Measurements from ENCODE around the gene KRT10. TPM values are rescaled to one million over a fixed set of nuclear protein-coding genes. Genes with fewer than 3 reads are reported as not detected.

KRT10 gene
- total RNA-seq, 2 experiments from 2014 or later, result 10.7 to 39.7 TPM

DNA sequence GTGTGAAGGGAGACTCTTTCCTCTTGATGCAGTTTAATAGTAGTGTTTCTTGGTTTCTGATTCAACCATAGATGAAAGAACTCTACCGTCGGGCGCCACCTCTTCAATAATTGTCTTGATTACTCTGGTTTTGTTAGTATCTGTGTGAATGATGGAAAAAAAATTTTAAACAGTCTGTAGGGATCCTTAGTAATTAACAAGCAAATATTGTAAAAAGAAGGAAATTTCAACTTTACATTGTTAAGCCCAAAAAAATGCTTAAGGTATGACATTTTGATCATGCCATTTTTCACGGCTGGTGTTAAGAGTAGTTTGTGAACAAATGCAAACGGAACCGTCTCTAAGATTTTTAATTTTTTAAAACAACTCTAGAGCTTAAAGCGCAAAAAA, 4.1 kb downstream of the KRT10 start:
- H3K79me2 ChIP-seq (ENCODE audit: insufficient read depth, low read depth, low read length), result peaks cover 9% of the 10 kb centered on the region; the same call in 1 of the 2 replicates
- peaks cover 8% of the 10 kb centered on the region for H3K4me1 ChIP-seq (ENCODE audit: insufficient read depth, low read length, poor library complexity, severe bottlenecking)
- POLR2A ChIA-PET, result interaction anchor here (0.9 to 1.7 kb wide), 2 partner anchors 15 to 870 kb away, joined by 3 to 7 read pairs; no protein-coding TSS in a partner anchor
- TF ChIP-seq EZH2phosphoT487 (IDR thresholded peaks at IDR 0.05; ENCODE audit: borderline replicate concordance, low read depth, low read length), result no peak
- TF ChIP-seq, protein P1, sequence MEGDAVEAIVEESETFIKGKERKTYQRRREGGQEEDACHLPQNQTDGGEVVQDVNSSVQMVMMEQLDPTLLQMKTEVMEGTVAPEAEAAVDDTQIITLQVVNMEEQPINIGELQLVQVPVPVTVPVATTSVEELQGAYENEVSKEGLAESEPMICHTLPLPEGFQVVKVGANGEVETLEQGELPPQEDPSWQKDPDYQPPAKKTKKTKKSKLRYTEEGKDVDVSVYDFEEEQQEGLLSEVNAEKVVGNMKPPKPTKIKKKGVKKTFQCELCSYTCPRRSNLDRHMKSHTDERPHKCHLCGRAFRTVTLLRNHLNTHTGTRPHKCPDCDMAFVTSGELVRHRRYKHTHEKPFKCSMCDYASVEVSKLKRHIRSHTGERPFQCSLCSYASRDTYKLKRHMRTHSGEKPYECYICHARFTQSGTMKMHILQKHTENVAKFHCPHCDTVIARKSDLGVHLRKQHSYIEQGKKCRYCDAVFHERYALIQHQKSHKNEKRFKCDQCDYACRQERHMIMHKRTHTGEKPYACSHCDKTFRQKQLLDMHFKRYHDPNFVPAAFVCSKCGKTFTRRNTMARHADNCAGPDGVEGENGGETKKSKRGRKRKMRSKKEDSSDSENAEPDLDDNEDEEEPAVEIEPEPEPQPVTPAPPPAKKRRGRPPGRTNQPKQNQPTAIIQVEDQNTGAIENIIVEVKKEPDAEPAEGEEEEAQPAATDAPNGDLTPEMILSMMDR (conservative IDR thresholded peaks at IDR 0.05; ENCODE audit: low read length), result no peak
- no peaks in the 10 kb centered on the region for H3K9me3 ChIP-seq (ENCODE audit: low read length)
- peak overlapping the region; percentile 78 for H3K4me3 ChIP-seq (ENCODE audit: low read depth, low read length, poor library complexity, severe bottlenecking)
- DNase-seq (ENCODE audit: low spot score), result no peak
- TSS peak; percentile 97 for BruUV-seq (replicated peaks)
- H4K20me1 ChIP-seq (ENCODE audit: insufficient read depth, low read length), result no peaks in the 10 kb centered on the region
- CTCF ChIA-PET (ENCODE audit: unreplicated experiment), result no interaction called here
- H2AFZ ChIP-seq (ENCODE audit: low read length), result peak overlapping the region; percentile 73
- H3K27ac ChIP-seq (ENCODE audit: low read depth, low read length, poor library complexity, severe bottlenecking), result peak overlapping the region; percentile 56
- H3K9me2 ChIP-seq (ENCODE audit: insufficient read depth, low read length), result no peaks in the 10 kb centered on the region
- intact Hi-C loops (cut with micrococcal nuclease; ENCODE audit: unreplicated experiment), result no loop called here
- peak overlapping the region; percentile 91 for H3K4me2 ChIP-seq (ENCODE audit: low read length)
- H3K36me3 ChIP-seq (ENCODE audit: insufficient read depth, low read length), result peaks cover 16% of the 10 kb centered on the region

DNA sequence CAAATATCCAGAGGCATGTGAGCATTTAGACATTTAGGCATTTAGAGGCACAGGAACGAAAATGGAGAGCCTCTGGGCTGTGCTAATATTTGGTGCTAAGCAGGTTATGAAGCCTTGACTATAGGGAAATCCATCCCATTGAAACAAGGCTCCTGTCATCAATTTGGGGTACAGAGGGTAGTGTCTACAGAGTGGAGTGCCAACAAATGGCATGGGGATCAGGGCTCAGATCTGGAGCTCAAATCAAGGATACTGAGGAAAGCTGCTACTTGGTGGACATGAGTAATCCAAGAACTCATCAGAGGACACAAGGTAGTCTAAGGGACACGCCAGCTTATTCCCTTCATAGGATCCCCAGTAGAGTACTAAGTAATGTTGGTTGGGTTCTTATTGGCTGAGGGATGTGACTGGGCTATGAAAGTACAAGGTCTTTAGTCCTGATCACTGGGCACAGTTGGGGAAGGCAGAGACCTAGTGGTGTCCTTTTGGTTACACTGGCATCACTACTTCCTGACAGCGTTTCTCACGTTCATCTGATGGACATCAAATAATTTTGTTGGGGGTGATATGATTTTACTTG, 5.2 kb downstream of the KRT10 start:
- H3K36me3 ChIP-seq (ENCODE audit: insufficient read depth, low read length), result peaks cover 16% of the 10 kb centered on the region
- H3K9me2 ChIP-seq (ENCODE audit: insufficient read depth, low read length), result no peaks in the 10 kb centered on the region
- no peak for DNase-seq (ENCODE audit: low spot score)
- peaks cover 9% of the 10 kb centered on the region; the same call in 1 of the 2 replicates for H3K79me2 ChIP-seq (ENCODE audit: insufficient read depth, low read depth, low read length)
- H3K9me3 ChIP-seq (ENCODE audit: low read length), result no peaks in the 10 kb centered on the region
- peak overlapping the region; percentile 91; the same call in 1 of the 2 replicates for H3K4me2 ChIP-seq (ENCODE audit: low read length)
- TF ChIP-seq, protein P1 (conservative IDR thresholded peaks at IDR 0.05; ENCODE audit: low read length), result no peak
- TF ChIP-seq EZH2phosphoT487 (IDR thresholded peaks at IDR 0.05; ENCODE audit: borderline replicate concordance, low read depth, low read length), result no peak
- ChIA-PET POLR2A (no interaction called here), CTCF (ENCODE audit: unreplicated experiment) (no interaction called here)
- BruUV-seq (replicated peaks), result no TSS peak
- H2AFZ ChIP-seq (ENCODE audit: low read length), result no peak overlapping the region
- peaks cover 8% of the 10 kb centered on the region for H3K4me1 ChIP-seq (ENCODE audit: insufficient read depth, low read length, poor library complexity, severe bottlenecking)
- no peaks in the 10 kb centered on the region for H4K20me1 ChIP-seq (ENCODE audit: insufficient read depth, low read length)
- intact Hi-C loops (cut with micrococcal nuclease; ENCODE audit: unreplicated experiment), result no loop called here
- no peak overlapping the region for H3K27ac ChIP-seq (ENCODE audit: low read depth, low read length, poor library complexity, severe bottlenecking)
- H3K4me3 ChIP-seq (ENCODE audit: low read depth, low read length, poor library complexity, severe bottlenecking), result peak overlapping the region; percentile 78

DNA sequence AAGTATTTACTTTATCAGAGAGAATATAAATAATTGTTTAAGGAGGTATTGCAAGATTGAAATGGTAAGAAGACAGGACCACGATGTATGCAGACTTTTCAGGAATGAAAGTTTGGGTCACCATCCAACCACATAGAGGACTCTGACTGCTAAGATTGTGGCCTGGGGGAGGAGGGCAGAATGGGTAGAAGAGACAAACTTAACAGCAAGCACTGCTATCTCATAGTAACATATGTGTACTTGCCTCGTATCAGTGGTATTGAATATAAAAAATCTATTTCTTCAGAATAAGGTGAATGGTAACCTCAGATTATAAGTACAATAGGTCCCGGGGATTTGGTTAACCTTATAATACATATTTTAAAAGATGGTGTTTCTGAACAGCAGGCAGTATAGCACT, 5.8 kb downstream of the KRT10 start:
- ChIA-PET CTCF (ENCODE audit: unreplicated experiment) (no interaction called here), POLR2A (no interaction called here)
- intact Hi-C loops (cut with micrococcal nuclease; ENCODE audit: unreplicated experiment), result no loop called here
- no peak for TF ChIP-seq EZH2phosphoT487 (IDR thresholded peaks at IDR 0.05; ENCODE audit: borderline replicate concordance, low read depth, low read length)
- TF ChIP-seq, protein P1 (conservative IDR thresholded peaks at IDR 0.05; ENCODE audit: low read length), result no peak
- H3K4me1 ChIP-seq (ENCODE audit: insufficient read depth, low read length, poor library complexity, severe bottlenecking), result peaks cover 8% of the 10 kb centered on the region
- H3K36me3 ChIP-seq (ENCODE audit: insufficient read depth, low read length), result peaks cover 16% of the 10 kb centered on the region
- H4K20me1 ChIP-seq (ENCODE audit: insufficient read depth, low read length), result no peaks in the 10 kb centered on the region
- H2AFZ ChIP-seq (ENCODE audit: low read length), result no peak overlapping the region
- no peak overlapping the region for H3K27ac ChIP-seq (ENCODE audit: low read depth, low read length, poor library complexity, severe bottlenecking)
- H3K9me3 ChIP-seq (ENCODE audit: low read length), result no peaks in the 10 kb centered on the region
- no TSS peak for BruUV-seq (replicated peaks)
- H3K4me3 ChIP-seq (ENCODE audit: low read depth, low read length, poor library complexity, severe bottlenecking), result no peak overlapping the region
- no peaks in the 10 kb centered on the region for H3K9me2 ChIP-seq (ENCODE audit: insufficient read depth, low read length)
- peaks cover 9% of the 10 kb centered on the region; the same call in 1 of the 2 replicates for H3K79me2 ChIP-seq (ENCODE audit: insufficient read depth, low read depth, low read length)
- H3K4me2 ChIP-seq (ENCODE audit: low read length), result no peak overlapping the region
- no peak for DNase-seq (ENCODE audit: low spot score)
